Choroid plexus epithelial cell (primary cell): ENCODE data around the gene SNX25.

Experiments used
- DNase-seq: peaks from one replicate; pipeline ENCODE4 v3.0.0-alpha.2; 2010; ENCODE audit warnings: low read depth
- H3K4me3 ChIP-seq: 2 replicates; pipeline ENCODE4 v1.5.1; 2011; ENCODE audit warnings: low read depth, mild to moderate bottlenecking, control low read depth, low read length, moderate library complexity
- TF ChIP-seq, protein P1 (sequence below): conservative IDR thresholded peaks from 2 replicates; pipeline ENCODE4 v1.5.1; 2011; ENCODE audit warnings: low read depth, mild to moderate bottlenecking, control low read depth, inconsistent platforms, low read length, moderate library complexity

SNX25 gene

DNA sequence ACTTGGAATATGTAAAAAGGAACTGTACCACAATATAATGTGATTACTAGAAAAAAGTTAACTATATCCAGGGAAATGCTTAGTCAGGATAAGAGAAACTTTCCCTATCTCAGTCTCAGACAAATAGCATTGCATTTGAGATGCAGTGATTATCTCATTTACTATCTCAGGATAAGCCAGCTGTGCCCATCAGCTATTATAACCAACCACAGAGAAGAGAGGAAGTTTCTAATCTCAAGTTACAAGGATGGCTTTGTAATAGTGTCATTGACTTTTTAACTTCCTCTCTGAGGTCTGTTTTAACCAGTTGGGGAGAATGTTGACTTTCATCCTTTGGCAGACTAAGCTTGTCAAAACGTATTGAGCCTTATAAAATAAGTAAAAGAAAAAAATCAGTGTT is 56.5 kb downstream of the SNX25 start:
- DNase-seq, result peak; percentile 76
- TF ChIP-seq, protein P1, sequence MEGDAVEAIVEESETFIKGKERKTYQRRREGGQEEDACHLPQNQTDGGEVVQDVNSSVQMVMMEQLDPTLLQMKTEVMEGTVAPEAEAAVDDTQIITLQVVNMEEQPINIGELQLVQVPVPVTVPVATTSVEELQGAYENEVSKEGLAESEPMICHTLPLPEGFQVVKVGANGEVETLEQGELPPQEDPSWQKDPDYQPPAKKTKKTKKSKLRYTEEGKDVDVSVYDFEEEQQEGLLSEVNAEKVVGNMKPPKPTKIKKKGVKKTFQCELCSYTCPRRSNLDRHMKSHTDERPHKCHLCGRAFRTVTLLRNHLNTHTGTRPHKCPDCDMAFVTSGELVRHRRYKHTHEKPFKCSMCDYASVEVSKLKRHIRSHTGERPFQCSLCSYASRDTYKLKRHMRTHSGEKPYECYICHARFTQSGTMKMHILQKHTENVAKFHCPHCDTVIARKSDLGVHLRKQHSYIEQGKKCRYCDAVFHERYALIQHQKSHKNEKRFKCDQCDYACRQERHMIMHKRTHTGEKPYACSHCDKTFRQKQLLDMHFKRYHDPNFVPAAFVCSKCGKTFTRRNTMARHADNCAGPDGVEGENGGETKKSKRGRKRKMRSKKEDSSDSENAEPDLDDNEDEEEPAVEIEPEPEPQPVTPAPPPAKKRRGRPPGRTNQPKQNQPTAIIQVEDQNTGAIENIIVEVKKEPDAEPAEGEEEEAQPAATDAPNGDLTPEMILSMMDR, result no peak
- no peak overlapping the region for H3K4me3 ChIP-seq

DNA sequence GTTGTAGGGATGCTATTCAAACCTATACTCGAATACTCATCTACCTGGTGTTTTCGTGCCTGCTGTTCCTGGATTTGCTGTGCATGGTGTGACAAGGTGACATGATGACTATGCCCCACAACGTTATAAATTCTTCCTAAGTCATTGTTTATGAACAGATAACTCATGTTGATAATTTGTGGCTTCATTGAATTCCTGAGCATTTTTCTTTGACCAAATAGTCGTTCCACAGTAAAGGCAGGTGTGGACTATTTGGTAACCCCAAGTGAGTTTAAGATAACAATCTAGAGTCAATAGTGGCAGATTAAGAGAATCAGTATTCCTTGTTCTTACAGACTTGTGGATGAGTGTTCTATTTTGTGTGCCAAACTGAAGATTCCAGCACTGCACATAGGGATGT is 59.9 kb downstream of the SNX25 start:
- DNase-seq, result no peak
- no peak overlapping the region for H3K4me3 ChIP-seq
- TF ChIP-seq, protein P1, result no peak

DNA sequence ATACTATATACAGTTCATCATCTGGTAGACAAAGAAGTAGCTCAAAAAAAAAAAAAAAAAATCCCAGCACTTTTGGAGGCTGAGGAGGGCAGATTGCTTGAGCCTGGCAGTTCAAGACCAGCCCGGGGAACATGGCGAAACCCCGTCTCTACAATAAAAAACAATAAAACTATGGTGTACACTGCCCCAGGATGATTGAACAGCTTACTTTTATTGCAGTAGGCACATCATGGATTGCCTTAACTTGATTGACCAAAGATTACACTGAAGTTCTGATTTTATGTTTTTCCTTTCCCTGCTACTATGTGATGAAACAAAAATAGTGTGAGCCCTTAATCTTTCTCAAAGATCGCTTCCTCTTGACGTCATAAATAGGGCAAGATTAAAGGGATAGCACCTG is 60.6 kb downstream of the SNX25 start:
- no peak for DNase-seq
- TF ChIP-seq, protein P1, result no peak

DNA sequence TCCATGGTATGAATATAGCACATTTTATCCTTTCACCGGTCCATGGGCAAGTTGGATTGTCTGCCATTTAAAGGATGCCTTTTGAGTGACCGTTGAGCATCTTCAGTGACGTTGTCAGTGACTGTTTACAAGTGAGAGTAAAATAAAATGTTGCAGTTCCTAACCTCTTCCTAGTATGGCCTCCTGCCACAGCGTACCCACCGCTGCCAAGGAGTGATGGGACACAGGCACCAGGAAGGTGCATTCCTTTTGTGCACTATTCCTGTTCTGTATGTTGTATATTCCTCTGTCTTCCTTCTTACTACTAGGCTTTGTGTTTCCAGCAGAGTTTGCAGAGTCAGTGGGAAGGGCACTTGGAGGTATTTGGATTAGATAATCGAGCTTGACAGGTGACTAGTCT is 61.5 kb downstream of the SNX25 start:
- TF ChIP-seq, protein P1, result no peak
- DNase-seq, result no peak
- H3K4me3 ChIP-seq, result no peak overlapping the region

More for the DNA sequence above, 60.6 kb downstream of the SNX25 start:
- no peak overlapping the region for H3K4me3 ChIP-seq

DNA sequence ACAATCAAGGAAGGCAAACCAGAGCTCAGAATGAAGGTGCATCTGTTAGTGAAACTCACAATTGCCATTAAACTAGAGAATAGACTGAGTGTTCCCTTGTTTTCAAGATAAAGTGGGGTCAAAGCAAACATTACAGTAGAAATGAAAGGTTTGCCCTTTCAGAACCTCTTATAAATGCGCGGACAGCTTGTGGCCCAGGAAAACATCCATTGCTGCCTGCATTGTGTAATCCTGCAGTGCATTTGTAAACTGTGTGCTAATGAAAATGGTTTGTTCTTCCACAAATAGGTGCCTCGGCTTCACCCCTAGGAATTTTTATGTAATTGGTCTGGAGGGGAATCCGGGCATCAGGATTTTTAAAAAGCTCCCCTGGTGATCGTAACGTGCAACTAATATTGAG is 62.8 kb downstream of the SNX25 start:
- peak; percentile 22 for DNase-seq
- TF ChIP-seq, protein P1, result no peak
- no peak overlapping the region for H3K4me3 ChIP-seq

DNA sequence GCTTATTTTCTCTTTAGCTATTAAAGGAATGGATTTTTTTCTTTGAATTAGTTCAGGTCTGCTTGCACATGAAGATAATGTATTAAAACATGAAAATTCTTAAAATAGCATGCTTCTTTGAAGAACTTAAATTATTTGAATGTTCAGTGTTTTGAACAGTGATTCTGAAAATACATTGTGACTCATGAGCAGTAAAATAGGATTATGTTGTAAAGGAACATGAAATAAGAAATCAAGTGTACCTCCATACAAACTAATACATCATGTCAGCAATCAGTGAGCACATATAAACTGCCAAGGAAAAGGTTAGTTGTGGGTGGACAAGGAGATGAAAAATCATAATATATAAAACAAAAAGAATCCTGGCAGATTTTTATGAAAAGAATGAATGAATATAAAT is 66.1 kb downstream of the SNX25 start:
- no peak for DNase-seq
- TF ChIP-seq, protein P1, result no peak

DNA sequence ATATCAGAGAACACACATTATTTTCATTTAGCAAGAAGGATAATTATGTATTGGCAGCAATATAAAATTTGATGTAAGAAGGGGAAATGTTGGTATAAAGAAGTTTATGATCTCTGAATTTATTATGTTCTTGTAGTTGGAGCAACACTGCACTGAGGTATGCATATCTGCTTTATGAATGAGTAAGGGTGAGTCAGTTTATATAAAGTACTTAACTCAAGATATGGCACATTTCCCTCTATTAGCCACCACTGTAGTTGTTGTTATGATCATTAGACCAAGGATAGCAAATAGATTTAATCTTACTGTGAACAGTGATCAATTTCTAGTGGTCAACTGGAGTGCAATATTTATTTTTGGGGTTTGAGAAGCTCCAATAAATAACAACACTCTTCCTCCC is 66.6 kb downstream of the SNX25 start:
- no peak overlapping the region for H3K4me3 ChIP-seq
- peak; percentile 52 for DNase-seq
- TF ChIP-seq, protein P1, result no peak

More for the DNA sequence above, 66.1 kb downstream of the SNX25 start:
- H3K4me3 ChIP-seq, result no peak overlapping the region
